ENCODE results near the gene HBM.
A peak's percentile ranks its signal among the peaks of the same experiment; 100 is the strongest.
"Not testable (repeated sequence)": the region's sequence is repeated elsewhere in the genome, so short reads cannot be mapped to it uniquely, and the experiment has no call there.

The HBM gene

GRCh38 chr16:132120-132519 is 33.7 kb upstream of the HBM start:
- no peak for DNase-seq (ENCODE audit: low spot score in 2 of 2)
- in situ Hi-C loops (cut with MboI; ENCODE audit: low sequenced_read_pairs) = no loop called here

GRCh38 chr16:133716-134115 is 32.1 kb upstream of the HBM start:
- no peak overlapping the region for H3K4me3 ChIP-seq
- H3K4me1 ChIP-seq = peaks cover 5% of the 10 kb centered on the region
- no peaks in the 10 kb centered on the region for H3K9me3 ChIP-seq
- in situ Hi-C loops (cut with MboI; ENCODE audit: low sequenced_read_pairs) = no loop called here
- H3K27me3 ChIP-seq (ENCODE audit: low read depth) = no peaks in the 10 kb centered on the region
- no peak for DNase-seq (ENCODE audit: low spot score in 2 of 2)
- no peaks in the 10 kb centered on the region; the same call in none of the 2 replicates for H3K36me3 ChIP-seq (replicated peaks)

More at GRCh38 chr16:132120-132519, 33.7 kb upstream of the HBM start:
- Histone ChIP-seq H3K9me3 (no peaks in the 10 kb centered on the region), H3K4me3 (no peak overlapping the region), H3K4me1 (peaks cover under 1% of the 10 kb centered on the region), H3K27me3 (ENCODE audit: low read depth) (no peaks in the 10 kb centered on the region), H3K36me3 (replicated peaks) (no peaks in the 10 kb centered on the region; the same call in none of the 2 replicates)

DNA sequence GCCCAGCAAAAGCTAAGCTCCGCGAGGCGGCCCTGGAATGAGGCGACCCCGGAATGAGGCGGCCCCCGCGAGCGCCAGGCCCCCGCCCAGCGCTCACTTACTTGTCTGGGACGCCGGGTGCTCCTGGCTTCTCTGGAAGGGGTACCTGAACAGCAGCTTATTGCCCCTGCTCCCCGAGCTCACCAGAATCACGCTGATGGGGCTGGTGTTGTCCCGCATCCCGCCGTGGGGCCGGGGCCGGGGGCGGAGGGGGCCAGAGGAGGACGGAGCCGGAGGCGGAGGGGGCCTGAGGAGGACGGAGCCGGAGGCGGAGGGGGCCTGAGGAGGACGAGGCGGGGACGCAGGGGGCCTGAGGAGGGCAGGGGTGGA is 27.7 kb upstream of the HBM start:
- in situ Hi-C loops (cut with MboI; ENCODE audit: low sequenced_read_pairs) = no loop called here
- DNase-seq (ENCODE audit: low spot score in 2 of 2) = peak in 1 of 2 experiments; percentile 66
- peaks cover 5% of the 10 kb centered on the region for H3K4me1 ChIP-seq
- no peaks in the 10 kb centered on the region; the same call in none of the 2 replicates for H3K36me3 ChIP-seq (replicated peaks)
- H3K27me3 ChIP-seq (ENCODE audit: low read depth) = no peaks in the 10 kb centered on the region
- H3K4me3 ChIP-seq = peak overlapping the region; percentile 63
- no peaks in the 10 kb centered on the region for H3K9me3 ChIP-seq

DNA sequence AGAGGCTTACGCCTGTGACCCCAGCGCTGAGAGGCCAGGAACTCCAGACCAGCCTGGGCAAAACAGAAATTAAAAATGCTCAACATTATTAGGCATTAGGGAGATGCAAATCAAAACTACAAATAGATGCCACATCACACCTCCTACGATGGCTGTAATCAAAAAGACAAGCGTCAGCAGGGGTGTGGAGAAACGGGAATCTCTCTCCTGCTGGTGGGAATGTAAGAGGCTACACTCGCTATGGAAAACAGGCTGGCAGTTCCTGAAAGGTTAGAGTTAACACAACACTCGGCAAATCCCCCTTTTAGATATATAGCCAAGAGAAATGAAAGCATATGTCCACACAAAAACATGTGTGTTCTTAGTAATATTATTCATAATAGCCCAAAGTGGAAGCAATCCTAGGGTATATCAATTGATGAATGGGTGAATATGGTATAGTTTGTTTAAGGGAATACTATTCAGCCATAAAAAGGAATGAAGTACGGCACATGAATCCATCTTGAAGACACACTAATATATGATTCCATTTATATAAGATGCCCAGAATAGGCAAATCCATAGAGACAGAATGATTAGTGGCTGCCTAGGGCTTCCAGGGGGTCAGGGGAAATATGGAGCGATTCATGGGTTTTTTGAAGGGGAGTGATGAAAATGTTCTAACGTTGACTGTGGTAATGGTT is 25.5 kb upstream of the HBM start:
- Histone ChIP-seq H3K27me3 (ENCODE audit: low read depth) (no peaks in the 10 kb centered on the region), H3K4me1 (peaks cover 5% of the 10 kb centered on the region), H3K9me3 (no peaks in the 10 kb centered on the region), H3K36me3 (replicated peaks) (no peaks in the 10 kb centered on the region; the same call in none of the 2 replicates), H3K4me3 (no peak overlapping the region)
- in situ Hi-C loops (cut with MboI; ENCODE audit: low sequenced_read_pairs) = no loop called here
- DNase-seq (ENCODE audit: low spot score in 2 of 2) = no peak

- in situ Hi-C loops (cut with MboI; ENCODE audit: low sequenced_read_pairs) = no loop called here
- no peak overlapping the region for H3K4me3 ChIP-seq
- H3K27me3 ChIP-seq (ENCODE audit: low read depth) = no peaks in the 10 kb centered on the region
- no peaks in the 10 kb centered on the region for H3K9me3 ChIP-seq
- DNase-seq (ENCODE audit: low spot score in 2 of 2) = no peak
- no peaks in the 10 kb centered on the region; the same call in 1 of the 2 replicates for H3K36me3 ChIP-seq (replicated peaks)
- peaks cover 1% of the 10 kb centered on the region; the same call in 1 of the 2 replicates for H3K4me1 ChIP-seq
Observed at GRCh38 chr16:142405-142967, 23.3 kb upstream of the HBM start.

- in situ Hi-C loops (cut with MboI; ENCODE audit: low sequenced_read_pairs) = no loop called here
- Histone ChIP-seq H3K4me3 (no peak overlapping the region), H3K36me3 (replicated peaks) (no peaks in the 10 kb centered on the region; the same call in 1 of the 2 replicates), H3K9me3 (no peaks in the 10 kb centered on the region), H3K27me3 (ENCODE audit: low read depth) (no peaks in the 10 kb centered on the region), H3K4me1 (no peaks in the 10 kb centered on the region)
- no peak for DNase-seq (ENCODE audit: low spot score in 2 of 2)
Observed at GRCh38 chr16:143047-143446, 22.7 kb upstream of the HBM start.

GRCh38 chr16:143456-143855 is 22.3 kb upstream of the HBM start:
- H3K4me3 ChIP-seq = no peak overlapping the region
- H3K9me3 ChIP-seq = no peaks in the 10 kb centered on the region
- H3K36me3 ChIP-seq (replicated peaks) = no peaks in the 10 kb centered on the region; the same call in 1 of the 2 replicates
- in situ Hi-C loops (cut with MboI; ENCODE audit: low sequenced_read_pairs) = no loop called here
- no peaks in the 10 kb centered on the region for H3K27me3 ChIP-seq (ENCODE audit: low read depth)
- H3K4me1 ChIP-seq = no peaks in the 10 kb centered on the region
- no peak for DNase-seq (ENCODE audit: low spot score in 2 of 2)

DNA sequence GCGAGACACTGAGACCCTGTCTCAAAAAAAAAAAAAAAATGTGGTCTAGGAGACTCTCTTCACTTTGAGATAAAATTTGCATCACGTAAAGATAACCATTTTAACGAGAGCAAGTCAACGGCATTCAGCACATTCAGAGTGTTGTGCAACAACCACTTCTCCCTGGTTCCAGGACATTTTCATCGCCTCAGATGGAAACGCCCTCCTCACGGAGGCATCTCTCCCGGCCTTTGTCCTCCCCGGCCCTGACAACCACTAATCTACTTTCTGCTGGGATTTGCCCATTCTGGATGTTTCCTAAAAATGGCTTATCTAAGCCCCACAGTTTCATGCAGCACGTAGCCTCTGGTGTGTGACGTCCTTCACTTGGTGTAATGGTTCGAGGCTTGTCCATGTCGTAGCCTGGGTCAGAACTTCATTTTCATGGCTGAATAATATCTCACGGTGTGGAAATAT is 21.0 kb upstream of the HBM start:
- Histone ChIP-seq H3K9me3 (no peaks in the 10 kb centered on the region), H3K4me1 (no peaks in the 10 kb centered on the region), H3K27me3 (ENCODE audit: low read depth) (peaks cover 1% of the 10 kb centered on the region; the same call in 1 of the 2 replicates), H3K36me3 (replicated peaks) (no peaks in the 10 kb centered on the region; the same call in 1 of the 2 replicates), H3K4me3 (no peak overlapping the region)
- in situ Hi-C loops (cut with MboI; ENCODE audit: low sequenced_read_pairs) = no loop called here
- no peak for DNase-seq (ENCODE audit: low spot score in 2 of 2)

- Histone ChIP-seq H3K4me3 (no peak overlapping the region), H3K4me1 (no peaks in the 10 kb centered on the region), H3K27me3 (ENCODE audit: low read depth) (peaks cover 2% of the 10 kb centered on the region; the same call in 1 of the 2 replicates), H3K36me3 (replicated peaks) (no peaks in the 10 kb centered on the region; the same call in 1 of the 2 replicates), H3K9me3 (no peaks in the 10 kb centered on the region)
- DNase-seq (ENCODE audit: low spot score in 2 of 2) = no peak
- in situ Hi-C loops (cut with MboI; ENCODE audit: low sequenced_read_pairs) = no loop called here
Observed at GRCh38 chr16:146646-147045, 19.1 kb upstream of the HBM start.

DNA sequence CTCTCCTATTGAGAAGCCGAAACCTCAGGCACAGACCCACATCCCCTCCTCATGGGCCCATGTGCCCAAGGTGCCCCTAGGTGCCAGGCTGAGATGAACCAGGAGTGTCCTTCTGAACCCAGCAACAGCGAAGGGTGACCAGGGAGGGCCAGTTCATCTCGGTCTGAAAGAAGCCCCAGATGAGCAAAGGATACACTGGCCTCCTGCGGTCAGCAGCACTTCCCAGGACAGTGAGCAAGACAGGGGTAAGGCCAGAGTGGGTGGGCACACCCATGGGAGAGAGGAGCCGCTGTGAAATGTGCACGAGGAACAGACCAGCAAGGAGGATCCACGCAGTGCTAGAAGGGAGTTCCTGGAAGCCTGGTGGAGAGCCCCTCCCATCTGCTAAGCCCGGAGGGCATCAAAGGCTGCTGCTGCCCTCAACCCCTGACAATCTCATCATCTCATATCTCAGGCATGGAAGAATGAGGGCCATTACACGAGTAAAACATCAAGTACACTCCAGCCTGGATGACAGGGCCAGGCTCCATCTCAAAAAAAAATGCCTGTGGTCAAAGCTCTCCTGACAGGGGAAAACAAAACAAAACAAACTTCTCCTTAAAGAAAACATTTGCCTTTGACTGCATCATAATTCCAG is 16.6 kb upstream of the HBM start:
- H3K4me1 ChIP-seq = no peaks in the 10 kb centered on the region
- no peak for DNase-seq (ENCODE audit: low spot score in 2 of 2)
- H3K36me3 ChIP-seq (replicated peaks) = no peaks in the 10 kb centered on the region; the same call in 1 of the 2 replicates
- peaks cover 2% of the 10 kb centered on the region; the same call in 1 of the 2 replicates for H3K27me3 ChIP-seq (ENCODE audit: low read depth)
- in situ Hi-C loops (cut with MboI; ENCODE audit: low sequenced_read_pairs) = no loop called here
- no peaks in the 10 kb centered on the region for H3K9me3 ChIP-seq
- no peak overlapping the region for H3K4me3 ChIP-seq

- no peak for DNase-seq (ENCODE audit: low spot score in 2 of 2)
- H3K27me3 ChIP-seq (ENCODE audit: low read depth) = peaks cover 2% of the 10 kb centered on the region; the same call in 1 of the 2 replicates
- no peaks in the 10 kb centered on the region for H3K36me3 ChIP-seq (replicated peaks)
- no peaks in the 10 kb centered on the region for H3K9me3 ChIP-seq
- peaks cover 5% of the 10 kb centered on the region for H3K4me1 ChIP-seq
- in situ Hi-C loops (cut with MboI; ENCODE audit: low sequenced_read_pairs) = no loop called here
- no peak within 1 kb of the TSS for H3K4me3 ChIP-seq
Observed at GRCh38 chr16:152141-153128, 13.3 kb upstream of the HBM start, which contains the start of gene HBZ. TSS of gene HBZ (plus strand) at chr16:152644. CDS start at chr16:152910, 266 bp downstream.

GRCh38 chr16:153129-153521 is 12.7 kb upstream of the HBM start:
- H3K4me3 ChIP-seq; H3K4me1 ChIP-seq; H3K27me3 ChIP-seq (ENCODE audit: low read depth); H3K36me3 ChIP-seq (replicated peaks); DNase-seq (ENCODE audit: low spot score in 2 of 2); H3K9me3 ChIP-seq; in situ Hi-C loops (cut with MboI; ENCODE audit: low sequenced_read_pairs): not testable (repeated sequence)

- H3K36me3 ChIP-seq (replicated peaks); DNase-seq (ENCODE audit: low spot score in 2 of 2); H3K9me3 ChIP-seq; H3K4me3 ChIP-seq; H3K27me3 ChIP-seq (ENCODE audit: low read depth); in situ Hi-C loops (cut with MboI; ENCODE audit: low sequenced_read_pairs); H3K4me1 ChIP-seq: not testable (repeated sequence)
Observed at GRCh38 chr16:153550-154216, 12.1 kb upstream of the HBM start.

Measured in HAP-1 (cell line).